Stimulated activated CD4-positive, alpha-beta T cell treated with anti-CD3 and anti-CD28 coated beads, Interleukin-15, amount 100 ng/mL, for 1 hour (primary cell): ENCODE results near the gene ZBTB24.
A peak's percentile ranks its signal among the peaks of the same experiment; 100 is the strongest.
"Not testable (repeated sequence)": the region's sequence is repeated elsewhere in the genome, so short reads cannot be mapped to it uniquely, and the experiment has no call there.

Experiments
- DNase-seq, 2 donors: peaks; one replicate each; pipeline ENCODE4 v3.0.0-alpha.2; 2020; ENCODE audit warnings: low read depth in 1 of 2, low spot score in 1 of 2

ZBTB24 gene

GRCh38 chr6:109471105-109471810, 11.8 kb downstream of the ZBTB24 start:
- DNase-seq = no peak

GRCh38 chr6:109469591-109470189, 13.3 kb downstream of the ZBTB24 start:
- DNase-seq = no peak

GRCh38 chr6:109467696-109468095, 15.3 kb downstream of the ZBTB24 start:
- DNase-seq = no peak

- no peak for DNase-seq
These were observed 16.7 kb downstream of the ZBTB24 start for GRCh38 chr6:109466212-109466923.

- no peak for DNase-seq
These were observed 17.2 kb downstream of the ZBTB24 start for GRCh38 chr6:109465772-109466171.

GRCh38 chr6:109461733-109462526, 21.1 kb downstream of the ZBTB24 start:
- DNase-seq = no peak

- DNase-seq = not testable (repeated sequence)
These were observed 21.8 kb downstream of the ZBTB24 start for GRCh38 chr6:109461205-109461604.

- no peak for DNase-seq
These were observed 22.7 kb downstream of the ZBTB24 start for GRCh38 chr6:109460161-109460829.

GRCh38 chr6:109458774-109459531, 24.1 kb downstream of the ZBTB24 start:
- no peak for DNase-seq

- no peak for DNase-seq
These were observed 25.4 kb downstream of the ZBTB24 start for GRCh38 chr6:109457562-109457996.

- DNase-seq = no peak
These were observed 26.1 kb downstream of the ZBTB24 start for GRCh38 chr6:109456710-109457561.

- no peak for DNase-seq
These were observed 26.9 kb downstream of the ZBTB24 start for GRCh38 chr6:109456111-109456583.

GRCh38 chr6:109455437-109456110, 27.4 kb downstream of the ZBTB24 start, which contains the start of gene MICAL1:
Gene MICAL1, minus strand, starts transcription at chr6:109455772. Its CDS starts 1,576 bp downstream, at chr6:109454196.
- DNase-seq = peak; percentile 29 to 47

- DNase-seq = peak; percentile 32 to 39
These were observed 28.3 kb downstream of the ZBTB24 start for GRCh38 chr6:109454496-109455436.

- DNase-seq = no peak
These were observed 29.2 kb downstream of the ZBTB24 start for GRCh38 chr6:109453594-109454495.

- no peak for DNase-seq
These were observed 29.9 kb downstream of the ZBTB24 start for GRCh38 chr6:109453156-109453555.
